Epithelial cell of esophagus (primary cell): ENCODE data around the gene CASP12.
A peak's percentile ranks its signal among the peaks of the same experiment; 100 is the strongest.

Source experiments
- DNase-seq: peaks from one replicate; pipeline ENCODE4 v3.0.0; 2010; ENCODE audit warnings: low read depth
- H3K4me3 ChIP-seq: 2 replicates; pipeline ENCODE4 v1.5.1; 2011; ENCODE audit warnings: mild to moderate bottlenecking, low read length, control low read depth
- TF ChIP-seq, protein P1 (sequence below): IDR thresholded peaks from 2 replicates; pipeline ENCODE4 v1.5.1; 2011; ENCODE audit warnings: low read depth, mild to moderate bottlenecking, low read length, control low read depth, inconsistent platforms; ENCODE audit not compliant: insufficient read depth; ENCODE audit errors: missing control alignments

CASP12 gene

GRCh38 chr11:104926771-104927611 is 28.7 kb upstream of the CASP12 start:
- no peak for DNase-seq
- TF ChIP-seq, protein P1, sequence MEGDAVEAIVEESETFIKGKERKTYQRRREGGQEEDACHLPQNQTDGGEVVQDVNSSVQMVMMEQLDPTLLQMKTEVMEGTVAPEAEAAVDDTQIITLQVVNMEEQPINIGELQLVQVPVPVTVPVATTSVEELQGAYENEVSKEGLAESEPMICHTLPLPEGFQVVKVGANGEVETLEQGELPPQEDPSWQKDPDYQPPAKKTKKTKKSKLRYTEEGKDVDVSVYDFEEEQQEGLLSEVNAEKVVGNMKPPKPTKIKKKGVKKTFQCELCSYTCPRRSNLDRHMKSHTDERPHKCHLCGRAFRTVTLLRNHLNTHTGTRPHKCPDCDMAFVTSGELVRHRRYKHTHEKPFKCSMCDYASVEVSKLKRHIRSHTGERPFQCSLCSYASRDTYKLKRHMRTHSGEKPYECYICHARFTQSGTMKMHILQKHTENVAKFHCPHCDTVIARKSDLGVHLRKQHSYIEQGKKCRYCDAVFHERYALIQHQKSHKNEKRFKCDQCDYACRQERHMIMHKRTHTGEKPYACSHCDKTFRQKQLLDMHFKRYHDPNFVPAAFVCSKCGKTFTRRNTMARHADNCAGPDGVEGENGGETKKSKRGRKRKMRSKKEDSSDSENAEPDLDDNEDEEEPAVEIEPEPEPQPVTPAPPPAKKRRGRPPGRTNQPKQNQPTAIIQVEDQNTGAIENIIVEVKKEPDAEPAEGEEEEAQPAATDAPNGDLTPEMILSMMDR, result no peak
- H3K4me3 ChIP-seq, result no peak overlapping the region

- DNase-seq, result no peak
- TF ChIP-seq, protein P1, result no peak
- no peak overlapping the region for H3K4me3 ChIP-seq
Measured at GRCh38 chr11:104925850-104926249, 27.6 kb upstream of the CASP12 start.

DNA sequence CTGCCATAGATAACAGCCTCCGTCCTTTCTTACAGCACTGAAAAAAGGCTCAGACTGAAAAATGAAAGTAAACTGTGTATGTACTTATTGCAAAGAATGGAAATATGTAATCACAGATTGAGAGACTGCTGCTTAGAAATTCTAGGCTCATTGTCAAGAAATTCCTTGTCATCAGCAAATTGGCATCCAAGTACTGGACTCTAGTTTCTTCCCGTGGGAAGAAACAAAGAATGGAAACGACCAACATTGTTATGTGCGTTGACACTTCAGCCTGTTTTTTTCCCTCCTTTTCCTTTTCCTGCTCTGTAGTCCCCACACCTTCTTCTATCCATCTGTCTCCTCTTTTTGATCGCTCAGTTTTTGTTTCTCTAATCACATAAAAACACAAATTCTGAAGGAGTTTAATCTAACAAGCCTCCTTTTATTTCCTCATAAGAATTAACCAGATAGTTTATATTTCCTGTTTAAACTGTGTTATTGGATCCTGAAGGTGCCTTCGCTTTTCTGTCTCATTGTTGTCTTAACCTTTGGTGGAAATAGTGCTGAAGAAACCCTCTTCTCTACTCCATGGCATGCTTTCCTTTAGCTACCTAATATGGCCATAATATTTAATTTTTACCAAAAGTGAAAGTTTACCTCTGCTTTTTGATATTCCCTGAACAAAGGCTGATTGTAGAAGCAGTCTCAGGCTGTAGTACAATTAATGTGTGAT is 20.0 kb upstream of the CASP12 start:
- peak; percentile 25 for DNase-seq
- peak overlapping the region; percentile 12 for H3K4me3 ChIP-seq
- TF ChIP-seq, protein P1, result no peak

DNA sequence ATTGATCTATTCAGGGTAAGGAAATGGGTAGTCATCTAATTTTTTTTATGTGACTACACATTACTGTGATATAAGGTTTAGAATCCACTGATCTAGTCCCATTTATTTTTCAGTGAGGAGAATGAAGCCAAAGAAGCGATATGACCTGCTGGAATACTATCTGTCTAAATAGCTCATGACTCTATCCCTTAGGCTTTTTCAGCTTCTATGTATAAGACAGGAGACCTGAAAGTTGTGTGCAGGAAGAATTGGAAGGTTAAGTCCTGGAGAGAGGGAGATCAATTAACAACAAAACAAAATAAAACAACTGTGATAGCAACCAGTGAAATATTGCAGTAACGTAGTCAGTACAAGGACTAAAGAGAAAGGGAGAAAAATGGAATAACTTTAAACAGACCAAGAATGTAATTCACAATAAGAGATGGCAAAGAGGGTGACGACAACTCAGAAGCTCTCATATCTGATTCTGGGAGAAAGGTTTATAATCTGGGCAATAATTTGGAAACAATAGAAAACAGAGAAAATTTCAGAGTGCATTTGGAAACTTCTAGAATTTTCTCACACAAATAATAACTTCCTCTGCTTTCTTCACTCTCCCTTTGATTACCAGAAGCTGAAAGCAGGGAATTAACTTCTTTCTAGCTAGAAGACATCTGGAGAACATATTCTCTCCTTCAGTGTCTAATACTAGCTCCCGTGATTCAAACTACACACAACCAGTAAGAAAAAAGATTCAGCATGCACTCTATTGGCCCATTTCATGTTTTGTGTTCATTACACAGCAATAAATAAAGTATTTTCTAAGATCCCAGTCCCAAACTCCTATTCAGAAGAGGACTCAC is 19.2 kb upstream of the CASP12 start:
- DNase-seq, result no peak
- peak overlapping the region; percentile 12 for H3K4me3 ChIP-seq
- TF ChIP-seq, protein P1, result no peak

- DNase-seq, result no peak
- TF ChIP-seq, protein P1, result no peak
- no peak overlapping the region for H3K4me3 ChIP-seq
Measured at GRCh38 chr11:104916442-104916841, 18.2 kb upstream of the CASP12 start.

GRCh38 chr11:104912102-104912501 is 13.8 kb upstream of the CASP12 start:
- no peak for DNase-seq
- TF ChIP-seq, protein P1, result no peak

More at GRCh38 chr11:104912102-104912501, 13.8 kb upstream of the CASP12 start:
- no peak overlapping the region for H3K4me3 ChIP-seq
